C4-2B (cell line): Measurements from ENCODE around the gene ZNF684.

Source experiments
- ZFX ChIP-seq: fragments of 450-650 bp; IDR thresholded peaks from 2 replicates; pipeline ENCODE4 v1.6.1; 2017
- TF ChIP-seq, protein P1 (sequence below): fragments of 450-650 bp; conservative IDR thresholded peaks from 2 replicates; pipeline ENCODE4 v1.5.1; 2017; ENCODE audit warnings: mild to moderate bottlenecking

DNA sequence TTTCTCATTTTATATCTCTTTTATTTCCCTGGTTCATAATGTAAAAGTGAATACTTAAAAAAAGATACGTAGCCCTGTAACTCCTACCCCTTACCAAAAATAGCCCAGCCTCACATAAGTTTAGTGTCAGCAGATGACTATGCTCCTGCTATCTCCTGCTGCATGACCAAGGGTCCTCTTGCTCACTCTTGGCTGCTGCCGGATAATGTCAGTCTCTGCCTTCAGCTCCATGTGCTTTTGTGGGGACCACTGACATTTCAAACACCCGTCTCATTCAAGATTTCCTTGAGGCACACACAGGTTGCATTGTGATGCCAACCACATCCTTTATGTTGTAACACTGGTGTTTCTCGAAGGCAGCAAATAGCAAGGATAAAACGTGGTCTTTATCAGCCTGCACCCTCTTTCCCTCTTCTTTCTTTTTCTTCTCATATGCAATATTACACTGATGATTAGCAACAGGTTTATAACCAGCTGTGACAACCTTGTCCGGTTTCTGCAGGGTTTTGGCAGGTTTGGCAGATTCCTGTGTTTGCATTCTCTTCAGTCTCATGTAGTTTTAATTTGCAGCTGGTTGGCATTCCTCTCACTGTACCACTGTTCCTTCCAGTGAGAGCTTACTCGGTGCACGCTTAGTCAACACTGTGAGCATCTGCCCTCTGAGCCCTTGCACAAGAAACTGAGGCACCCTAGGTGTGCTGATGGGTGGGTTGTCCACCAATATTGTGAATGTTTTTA lies 62.2 kb downstream of the ZNF684 start:
- TF ChIP-seq, protein P1, sequence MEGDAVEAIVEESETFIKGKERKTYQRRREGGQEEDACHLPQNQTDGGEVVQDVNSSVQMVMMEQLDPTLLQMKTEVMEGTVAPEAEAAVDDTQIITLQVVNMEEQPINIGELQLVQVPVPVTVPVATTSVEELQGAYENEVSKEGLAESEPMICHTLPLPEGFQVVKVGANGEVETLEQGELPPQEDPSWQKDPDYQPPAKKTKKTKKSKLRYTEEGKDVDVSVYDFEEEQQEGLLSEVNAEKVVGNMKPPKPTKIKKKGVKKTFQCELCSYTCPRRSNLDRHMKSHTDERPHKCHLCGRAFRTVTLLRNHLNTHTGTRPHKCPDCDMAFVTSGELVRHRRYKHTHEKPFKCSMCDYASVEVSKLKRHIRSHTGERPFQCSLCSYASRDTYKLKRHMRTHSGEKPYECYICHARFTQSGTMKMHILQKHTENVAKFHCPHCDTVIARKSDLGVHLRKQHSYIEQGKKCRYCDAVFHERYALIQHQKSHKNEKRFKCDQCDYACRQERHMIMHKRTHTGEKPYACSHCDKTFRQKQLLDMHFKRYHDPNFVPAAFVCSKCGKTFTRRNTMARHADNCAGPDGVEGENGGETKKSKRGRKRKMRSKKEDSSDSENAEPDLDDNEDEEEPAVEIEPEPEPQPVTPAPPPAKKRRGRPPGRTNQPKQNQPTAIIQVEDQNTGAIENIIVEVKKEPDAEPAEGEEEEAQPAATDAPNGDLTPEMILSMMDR, result no peak
- no peak for TF ChIP-seq ZFX
